ENCODE data around the gene LEMD3.

- TF ChIP-seq POLR2A (IDR thresholded peaks at IDR 0.05) = no peak
- no peak for TF ChIP-seq CTCF (IDR thresholded peaks at IDR 0.05)
These were observed 122.9 kb downstream of the LEMD3 start for GRCh38 chr12:65292241-65292640.

Data from tibial nerve (tissue), 3 donors.